Upper lobe of right lung (tissue), 1 donor: ENCODE data around the gene RNF5. TPM values are rescaled to one million over a fixed set of nuclear protein-coding genes. Genes with fewer than 3 reads are reported as not detected.
A peak's percentile ranks its signal among the peaks of the same experiment; 100 is the strongest.

Experiments used
- ATAC-seq: fragments of 200-7000 bp; cut with Tn5 transposase; one replicate; pipeline ENCODE4 v1.9.1; 2020; ENCODE audit warnings: mild to moderate bottlenecking, moderate library complexity
- DNase-seq: peaks from one replicate; pipeline ENCODE4 v3.0.0-alpha.2; 2020
- H3K27ac ChIP-seq: fragments of 200-600 bp; one replicate; pipeline ENCODE4 v1.8.0; 2022
- H3K27me3 ChIP-seq: fragments of 200-600 bp; one replicate; pipeline ENCODE4 v1.8.0; 2022; ENCODE audit warnings: mild to moderate bottlenecking
- H3K36me3 ChIP-seq: fragments of 200-600 bp; one replicate; pipeline ENCODE4 v1.8.0; 2022
- H3K4me1 ChIP-seq: fragments of 200-600 bp; one replicate; pipeline ENCODE4 v1.8.0; 2022
- H3K4me3 ChIP-seq: fragments of 200-600 bp; one replicate; pipeline ENCODE4 v1.8.0; 2022; ENCODE audit warnings: mild to moderate bottlenecking
- H3K9me3 ChIP-seq: fragments of 200-600 bp; one replicate; pipeline ENCODE4 v1.8.0; 2022
- CTCF ChIP-seq: fragments of 200-600 bp; IDR thresholded peaks from one replicate; pipeline ENCODE4 v1.8.0; 2022; ENCODE audit warnings: antibody characterized with exemption
- intact Hi-C: fragments of 100-400 bp; cut with DNase I; formaldehyde crosslinking; loops from one replicate; pipeline ENCODE4 v1.11.0; 2022
- total RNA-seq: library from RNA; stranded (reverse); fragmentation: NEBNext Ultra II Directional; extraction: Animal tissue kit (Norgen Biotek cat#: 25700); gene quantifications from one replicate; pipeline ENCODE4 v1.2.1, GENCODE V29; 2021
- donor health status: DM: no; HTN: yes; CAD: no; lungs with severe emphysema.

The RNF5 gene
- total RNA-seq, 1 donor from 2014 or later, result 44.6 TPM

- Histone ChIP-seq H3K27me3 (no peaks in the 10 kb centered on the region), H3K9me3 (no peaks in the 10 kb centered on the region), H3K27ac (no peak overlapping the region), H3K4me3 (no peak overlapping the region), H3K4me1 (no peaks in the 10 kb centered on the region), H3K36me3 (no peaks in the 10 kb centered on the region)
- TF ChIP-seq CTCF, result no peak
- peak; percentile 32 for ATAC-seq
- intact Hi-C loops, result no loop called here
- DNase-seq, result no peak
These were observed 34.0 kb downstream of the RNF5 start for GRCh38 chr6:32212076-32212760.

- no peaks in the 10 kb centered on the region for H3K9me3 ChIP-seq
- DNase-seq, result no peak
- H3K4me3 ChIP-seq, result no peak overlapping the region
- intact Hi-C loops, result no loop called here
- H3K27ac ChIP-seq, result no peak overlapping the region
- ATAC-seq, result no peak
- no peak for TF ChIP-seq CTCF
- no peaks in the 10 kb centered on the region for H3K4me1 ChIP-seq
- no peaks in the 10 kb centered on the region for H3K36me3 ChIP-seq
- no peaks in the 10 kb centered on the region for H3K27me3 ChIP-seq
These were observed 35.4 kb downstream of the RNF5 start for GRCh38 chr6:32213649-32214048.

GRCh38 chr6:32214126-32214525 lies 35.9 kb downstream of the RNF5 start:
- DNase-seq (no peak), ATAC-seq (no peak)
- H3K36me3 ChIP-seq, result no peaks in the 10 kb centered on the region
- no peaks in the 10 kb centered on the region for H3K9me3 ChIP-seq
- TF ChIP-seq CTCF, result no peak
- intact Hi-C loops, result no loop called here
- no peak overlapping the region for H3K27ac ChIP-seq
- no peak overlapping the region for H3K4me3 ChIP-seq
- no peaks in the 10 kb centered on the region for H3K4me1 ChIP-seq
- H3K27me3 ChIP-seq, result no peaks in the 10 kb centered on the region

- DNase-seq (no peak), ATAC-seq (no peak)
- H3K27ac ChIP-seq, result no peak overlapping the region
- no peaks in the 10 kb centered on the region for H3K9me3 ChIP-seq
- intact Hi-C loops, result no loop called here
- H3K27me3 ChIP-seq, result no peaks in the 10 kb centered on the region
- no peaks in the 10 kb centered on the region for H3K36me3 ChIP-seq
- no peak overlapping the region for H3K4me3 ChIP-seq
- H3K4me1 ChIP-seq, result no peaks in the 10 kb centered on the region
- TF ChIP-seq CTCF, result no peak
These were observed 37.4 kb downstream of the RNF5 start for GRCh38 chr6:32215617-32216016.

GRCh38 chr6:32216285-32216684 lies 38.1 kb downstream of the RNF5 start:
- no peak for DNase-seq
- H3K4me3 ChIP-seq, result no peak overlapping the region
- no peaks in the 10 kb centered on the region for H3K27me3 ChIP-seq
- no peak for TF ChIP-seq CTCF
- H3K36me3 ChIP-seq, result no peaks in the 10 kb centered on the region
- H3K9me3 ChIP-seq, result no peaks in the 10 kb centered on the region
- H3K4me1 ChIP-seq, result no peaks in the 10 kb centered on the region
- no peak overlapping the region for H3K27ac ChIP-seq
- ATAC-seq, result no peak
- intact Hi-C loops, result no loop called here

- intact Hi-C loops, result no loop called here
- no peak for DNase-seq
- no peaks in the 10 kb centered on the region for H3K4me1 ChIP-seq
- H3K36me3 ChIP-seq, result no peaks in the 10 kb centered on the region
- H3K4me3 ChIP-seq, result no peak overlapping the region
- no peak for ATAC-seq
- TF ChIP-seq CTCF, result no peak
- H3K27me3 ChIP-seq, result no peaks in the 10 kb centered on the region
- H3K27ac ChIP-seq, result no peak overlapping the region
- no peaks in the 10 kb centered on the region for H3K9me3 ChIP-seq
These were observed 38.8 kb downstream of the RNF5 start for GRCh38 chr6:32216998-32217397.
